GM18907 (cell line): ENCODE results near the gene SMAD6.
"Not testable (repeated sequence)": the region's sequence is repeated elsewhere in the genome, so short reads cannot be mapped to it uniquely, and the experiment has no call there.

Experiments
- ATAC-seq: cut with Tn5 transposase; IDR thresholded peaks from one replicate; pipeline ENCODE4 v1.9.1; 2021; ENCODE audit warnings: mild to moderate bottlenecking, moderate library complexity; ENCODE audit not compliant: unreplicated experiment

Gene SMAD6

GRCh38 chr15:66820481-66821176 is 118.6 kb downstream of the SMAD6 start:
- no peak for ATAC-seq

DNA sequence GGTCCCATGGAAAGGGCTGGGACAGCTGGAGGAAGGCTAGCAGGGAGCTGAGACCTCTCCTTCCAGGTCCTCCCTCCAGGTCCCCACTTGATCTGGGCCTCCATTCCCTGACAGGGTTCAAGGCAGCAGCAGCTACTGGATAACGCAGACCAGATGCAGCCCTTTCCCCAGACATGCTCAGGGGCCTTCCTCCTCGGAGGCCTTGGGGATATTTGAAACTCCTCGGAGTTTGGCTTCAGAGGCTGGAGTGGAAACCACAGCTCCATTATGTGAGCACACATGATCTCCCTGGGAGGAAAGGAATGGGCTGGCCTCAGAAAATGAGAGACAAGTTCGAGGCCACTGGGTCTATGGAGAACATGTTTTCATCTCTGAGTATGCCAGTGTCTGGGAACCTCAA is 119.3 kb downstream of the SMAD6 start:
- no peak for ATAC-seq

- no peak for ATAC-seq
These were observed 120.1 kb downstream of the SMAD6 start for GRCh38 chr15:66822114-66822513.

DNA sequence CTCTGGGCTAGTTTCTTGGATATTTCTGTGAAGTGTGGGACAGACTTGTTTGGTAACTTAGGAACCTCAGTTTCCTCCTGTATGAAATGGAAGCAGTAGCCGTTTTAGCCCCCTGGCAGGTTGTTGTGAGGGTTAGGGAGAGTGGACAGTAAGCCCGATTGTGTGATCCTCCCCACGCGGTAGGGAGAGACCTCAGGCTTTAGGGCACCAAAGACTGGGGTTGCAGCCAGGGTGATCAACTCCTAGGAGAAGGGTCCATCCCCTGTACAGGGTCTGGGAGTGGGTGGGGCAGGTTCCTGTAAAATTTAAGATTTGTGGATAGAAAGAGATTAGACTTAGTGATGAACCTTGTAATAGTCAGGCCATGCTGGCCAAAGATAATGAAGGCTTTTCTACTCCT is 120.5 kb downstream of the SMAD6 start:
- ATAC-seq: no peak

DNA sequence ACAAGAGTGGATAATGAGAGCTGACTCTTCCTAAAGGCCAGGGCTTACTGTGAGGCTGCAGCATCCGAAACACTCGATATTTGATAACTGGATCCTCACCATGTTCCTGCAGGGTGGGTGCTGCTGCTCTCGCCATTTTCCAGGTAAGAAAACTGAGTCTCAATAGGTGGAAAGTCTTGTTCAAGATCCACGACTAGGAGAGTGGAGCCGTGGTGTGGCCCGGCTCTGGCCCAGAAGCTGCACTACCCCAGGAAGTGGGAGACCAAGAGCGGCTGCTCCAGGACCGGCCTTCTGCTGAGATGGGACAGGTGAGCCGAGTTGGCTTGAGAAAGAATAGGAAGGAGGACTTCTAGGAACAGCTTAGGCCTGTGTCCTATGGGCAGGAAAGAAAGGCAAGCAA is 121.6 kb downstream of the SMAD6 start:
- no peak for ATAC-seq

- no peak for ATAC-seq
These were observed 122.4 kb downstream of the SMAD6 start for GRCh38 chr15:66824424-66824823.

GRCh38 chr15:66825139-66825538 is 123.1 kb downstream of the SMAD6 start:
- no peak for ATAC-seq

DNA sequence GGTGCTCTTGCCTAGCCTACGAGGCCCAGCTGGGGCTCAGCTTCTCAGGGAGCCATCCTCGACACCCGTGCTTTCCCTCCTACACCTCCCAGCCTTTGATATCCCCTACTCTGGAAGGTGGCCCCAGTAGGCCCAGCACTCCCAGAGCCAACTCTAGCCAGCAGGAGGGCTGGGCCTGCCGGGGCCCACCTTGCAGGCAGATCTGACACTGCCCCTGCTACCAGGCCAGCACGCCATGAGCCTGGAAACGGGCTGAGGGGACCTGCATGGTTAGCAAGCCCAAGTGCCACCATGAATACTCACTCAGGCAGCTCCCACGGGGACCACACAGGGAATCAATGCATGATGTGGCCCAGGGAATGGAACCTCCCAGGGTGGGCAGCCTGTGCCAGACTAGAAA is 123.7 kb downstream of the SMAD6 start:
- no peak for ATAC-seq

DNA sequence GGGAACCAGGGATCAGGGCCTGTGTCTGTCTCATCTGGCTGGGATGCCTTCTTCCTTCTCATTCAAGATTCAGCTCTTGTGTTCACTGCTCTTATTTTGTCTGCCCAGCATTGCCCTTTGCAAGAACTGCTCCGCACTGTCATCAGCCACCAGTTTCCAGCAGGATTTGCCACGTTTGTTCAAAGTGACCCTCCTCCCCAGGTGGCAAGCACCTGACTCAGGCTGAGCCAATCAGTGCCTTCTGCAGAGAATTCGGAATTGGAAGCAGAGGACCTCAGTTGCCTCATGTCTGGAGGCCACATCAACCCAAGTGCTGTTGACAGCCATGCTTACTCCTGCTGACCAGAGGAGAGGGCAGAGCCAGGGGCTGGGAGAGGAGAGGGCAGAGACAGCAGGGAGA is 124.5 kb downstream of the SMAD6 start:
- no peak for ATAC-seq

DNA sequence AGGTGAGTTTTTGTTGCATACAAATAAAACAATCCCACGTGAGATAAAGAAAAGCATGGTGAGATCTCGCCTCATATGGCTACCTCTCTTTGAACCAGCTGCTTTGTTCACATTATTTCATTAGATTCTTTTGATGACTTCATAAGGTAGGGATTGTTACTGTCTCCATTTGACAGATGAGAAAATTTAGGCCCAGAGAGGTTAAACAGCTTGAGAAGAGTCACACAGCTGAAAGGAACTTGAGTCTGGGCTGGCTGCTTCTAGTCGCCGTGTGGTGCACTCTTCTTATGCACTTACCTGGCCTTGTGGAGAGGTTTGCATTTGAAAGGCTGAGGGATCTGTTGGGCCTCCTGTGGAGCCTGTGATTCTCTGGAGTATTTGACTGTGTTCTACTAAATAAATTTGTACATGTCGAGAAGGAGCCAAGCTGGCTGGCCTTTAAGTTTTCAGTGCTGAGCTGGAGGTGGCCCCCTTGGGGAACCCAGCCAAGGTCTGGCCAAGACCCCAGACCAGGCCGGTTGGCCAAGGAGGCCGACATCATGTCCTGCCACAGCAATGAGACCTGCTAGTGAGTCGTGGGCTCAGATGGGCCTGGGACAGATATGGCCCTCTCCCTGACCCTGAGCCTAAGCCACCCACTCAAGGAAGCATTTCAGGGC is 125.1 kb downstream of the SMAD6 start:
- no peak for ATAC-seq

GRCh38 chr15:66827698-66828055 is 125.6 kb downstream of the SMAD6 start:
- no peak for ATAC-seq

DNA sequence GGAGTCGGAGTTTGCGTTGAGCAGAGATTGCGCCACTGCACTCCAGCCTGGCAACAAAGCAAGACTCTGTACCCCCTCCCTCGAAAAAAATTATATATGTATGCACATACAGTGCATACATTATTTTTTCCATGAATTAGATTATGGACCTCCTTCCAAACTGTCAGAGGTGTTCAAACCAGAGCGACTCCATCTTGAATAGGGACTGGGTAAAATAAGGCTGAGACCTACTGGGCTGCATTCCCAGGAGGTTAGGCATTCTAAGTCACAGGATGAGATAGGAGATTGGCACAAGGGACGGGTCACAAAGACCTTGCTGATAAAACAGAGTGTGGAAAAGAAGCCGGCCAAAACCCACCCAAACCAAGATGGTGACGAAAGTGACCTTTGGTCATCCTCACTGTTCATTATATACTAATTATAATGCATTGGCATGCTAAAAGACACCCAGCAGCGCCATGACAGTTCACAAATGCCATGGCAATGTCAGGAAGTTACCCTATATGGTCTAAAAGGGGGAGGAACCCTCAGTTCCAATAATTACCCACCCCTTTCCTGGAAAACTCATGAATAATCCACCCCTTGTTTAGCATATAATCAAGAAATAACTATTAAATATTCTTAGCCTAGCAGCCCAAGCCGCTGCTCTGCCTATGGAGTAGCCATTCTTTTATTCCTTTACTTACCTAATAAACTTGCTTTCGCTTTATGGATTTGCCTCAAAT is 126.9 kb downstream of the SMAD6 start:
- ATAC-seq: not testable (repeated sequence)

GRCh38 chr15:66829551-66830121 is 127.6 kb downstream of the SMAD6 start:
- no peak for ATAC-seq

- ATAC-seq: no peak
These were observed 128.3 kb downstream of the SMAD6 start for GRCh38 chr15:66830358-66830757.

DNA sequence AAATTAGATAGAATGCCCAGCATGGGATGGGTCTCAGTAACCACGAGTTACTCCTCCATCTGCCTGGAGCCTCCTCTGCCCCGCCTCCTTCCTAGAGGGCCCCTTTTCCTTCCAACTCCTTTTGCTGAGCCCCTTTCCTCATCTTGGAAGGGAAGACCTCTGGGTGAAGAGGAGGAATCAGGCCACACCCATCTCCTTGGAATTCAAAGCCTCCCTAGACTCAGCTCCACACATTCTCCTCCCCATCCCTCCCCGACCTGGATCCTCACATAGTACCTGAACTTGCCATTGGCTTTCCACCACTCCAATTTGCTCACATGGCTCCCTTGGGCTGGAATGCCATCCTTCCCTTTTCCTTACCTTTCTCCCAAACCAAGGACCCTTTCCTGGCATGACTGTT is 128.8 kb downstream of the SMAD6 start:
- no peak for ATAC-seq

DNA sequence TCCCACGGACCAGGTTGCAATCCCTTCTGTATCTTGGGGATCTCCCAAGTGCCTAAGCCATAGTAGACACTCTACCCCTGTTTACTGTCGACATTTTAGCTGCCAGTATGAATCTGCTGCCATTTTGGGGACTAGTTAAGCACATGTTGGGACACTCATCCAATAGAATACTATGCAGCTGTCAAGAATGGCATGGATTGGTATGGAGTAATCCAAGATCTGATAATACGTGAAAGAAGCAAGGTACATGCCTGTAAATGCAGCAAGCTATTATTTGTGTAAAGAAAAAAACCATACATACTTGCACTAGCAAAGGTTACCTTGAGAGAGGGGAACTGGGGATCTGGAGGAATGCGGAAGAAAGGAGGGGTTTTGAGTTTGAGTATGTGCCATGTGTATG is 129.3 kb downstream of the SMAD6 start:
- no peak for ATAC-seq

DNA sequence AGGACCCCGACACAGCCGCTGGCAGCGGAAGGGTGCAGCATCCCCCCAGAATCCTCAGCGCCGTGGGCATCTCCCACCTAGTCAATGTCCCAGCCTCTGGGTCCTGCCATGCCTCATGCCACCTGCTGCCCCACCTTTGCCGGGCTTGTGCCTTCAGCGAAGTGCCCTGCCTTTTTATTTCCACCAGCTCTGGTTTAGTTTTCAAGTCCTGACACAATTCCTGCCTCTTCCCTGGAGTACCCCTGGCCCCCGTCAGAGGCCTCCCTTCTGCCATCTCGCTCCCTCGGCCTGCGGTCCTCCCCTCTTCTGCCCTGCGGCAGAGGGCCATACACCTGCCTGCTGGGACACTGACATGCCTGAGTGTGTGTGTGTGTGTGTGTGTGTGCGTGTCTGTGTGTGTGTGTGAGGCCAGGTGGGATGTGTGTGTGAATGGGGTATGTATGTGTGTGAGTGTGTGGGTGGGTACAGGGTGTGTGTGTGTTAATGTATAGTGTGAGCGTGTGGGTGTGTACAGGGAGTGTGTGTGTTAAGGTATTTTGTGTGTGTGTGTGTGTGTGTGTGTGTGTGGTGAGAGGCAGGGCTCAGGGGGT is 129.9 kb downstream of the SMAD6 start:
- ATAC-seq: no peak
